ENCODE results near the gene CLEC3A. TPM values are rescaled to one million over a fixed set of nuclear protein-coding genes. Genes with fewer than 3 reads are reported as not detected.

Gene CLEC3A
- total and polyA plus RNA-seq, 4 donors, result not detected

GRCh38 chr16:77986011-77986740 is 36.2 kb upstream of the CLEC3A start:
- DNase-seq (ENCODE audit: low spot score), result no peak
- H3K27me3 ChIP-seq (ENCODE audit: control insufficient read depth in 4 of 4, insufficient read depth in 4 of 4, low read length in 3 of 4), result peaks cover 0 to 3% (median under 1%) of the 10 kb centered on the region in 4 donors
- no peak overlapping the region for H3K27ac ChIP-seq (ENCODE audit: low read depth in 1 of 2, low read length in 2 of 2)
- H3K4me1 ChIP-seq (ENCODE audit: control insufficient read depth in 4 of 4, insufficient read depth in 4 of 4, low read length in 3 of 4), result no peaks in the 10 kb centered on the region
- H3K36me3 ChIP-seq (ENCODE audit: control insufficient read depth in 4 of 4, insufficient read depth in 3 of 4, low read depth in 1 of 4, low read length in 3 of 4), result no peaks in the 10 kb centered on the region
- no peaks in the 10 kb centered on the region for H3K9me3 ChIP-seq (ENCODE audit: control insufficient read depth in 4 of 4, low read length in 3 of 4)
- WGBS, result 91% methylated on average over 7 of the region's 7 CpGs
- no peak overlapping the region for H3K4me3 ChIP-seq (ENCODE audit: low read depth in 1 of 3, low read length in 3 of 3)
- no peak for TF ChIP-seq GABPA (IDR thresholded peaks at IDR 0.05 in 1 of 2, conservative IDR thresholded peaks at IDR 0.05 in 1 of 2)
- TF ChIP-seq MAX (IDR thresholded peaks at IDR 0.05), result no peak
- no peak for TF ChIP-seq YY1 (IDR thresholded peaks at IDR 0.05)
- TF ChIP-seq JUND (IDR thresholded peaks at IDR 0.05), result no peak
- TF ChIP-seq CTCF (IDR thresholded peaks at IDR 0.05; ENCODE audit: low read depth, low read length, missing input control), result no peak
- no peak for TF ChIP-seq HNF4G (IDR thresholded peaks at IDR 0.05)
- no peak for TF ChIP-seq REST (IDR thresholded peaks at IDR 0.05)
- no peak for TF ChIP-seq FOXA1 (IDR thresholded peaks at IDR 0.05)
- no peak overlapping the region for H3K9ac ChIP-seq (ENCODE audit: low read depth in 1 of 2, low read length in 2 of 2)

- Histone ChIP-seq H3K36me3 (ENCODE audit: control insufficient read depth in 4 of 4, insufficient read depth in 3 of 4, low read depth in 1 of 4, low read length in 3 of 4) (no peaks in the 10 kb centered on the region), H3K4me1 (ENCODE audit: control insufficient read depth in 4 of 4, insufficient read depth in 4 of 4, low read length in 3 of 4) (no peaks in the 10 kb centered on the region), H3K9ac (ENCODE audit: low read depth in 1 of 2, low read length in 2 of 2) (no peak overlapping the region), H3K27ac (ENCODE audit: low read depth in 1 of 2, low read length in 2 of 2) (no peak overlapping the region), H3K9me3 (ENCODE audit: control insufficient read depth in 4 of 4, low read length in 3 of 4) (no peaks in the 10 kb centered on the region), H3K4me3 (ENCODE audit: low read depth in 1 of 3, low read length in 3 of 3) (no peak overlapping the region), H3K27me3 (ENCODE audit: control insufficient read depth in 4 of 4, insufficient read depth in 4 of 4, low read length in 3 of 4) (peaks cover 0 to 7% (median under 1%) of the 10 kb centered on the region in 4 donors)
- 86% methylated on average over 2 of the region's 2 CpGs for WGBS
- DNase-seq (ENCODE audit: low spot score), result no peak
- no peak for TF ChIP-seq MAX (IDR thresholded peaks at IDR 0.05)
- no peak for TF ChIP-seq FOXA1 (IDR thresholded peaks at IDR 0.05)
- TF ChIP-seq JUND (IDR thresholded peaks at IDR 0.05), result no peak
- TF ChIP-seq HNF4A (conservative IDR thresholded peaks at IDR 0.05), result no peak
- TF ChIP-seq RXRA (IDR thresholded peaks at IDR 0.05), result no peak
- TF ChIP-seq EGR1 (IDR thresholded peaks at IDR 0.05; ENCODE audit: low read depth in 2 of 2), result no peak
- no peak for TF ChIP-seq YY1 (IDR thresholded peaks at IDR 0.05)
- TF ChIP-seq NR2F2 (IDR thresholded peaks at IDR 0.05), result no peak
- no peak for TF ChIP-seq TAF1 (conservative IDR thresholded peaks at IDR 0.05)
- TF ChIP-seq GABPA (IDR thresholded peaks at IDR 0.05 in 1 of 2, conservative IDR thresholded peaks at IDR 0.05 in 1 of 2), result no peak
- TF ChIP-seq ZBTB33 (IDR thresholded peaks at IDR 0.05), result no peak
- no peak for TF ChIP-seq RAD21 (IDR thresholded peaks at IDR 0.05)
- no peak for TF ChIP-seq ATF3 (IDR thresholded peaks at IDR 0.05)
- TF ChIP-seq SP1 (IDR thresholded peaks at IDR 0.05), result no peak
Measured at GRCh38 chr16:77987810-77988209, 34.5 kb upstream of the CLEC3A start.

Data from liver (tissue), 9 donors.